Uterus (tissue), 4 donors: ENCODE results near the gene TTLL6. TPM values are rescaled to one million over a fixed set of nuclear protein-coding genes. Genes with fewer than 3 reads are reported as not detected.

Source experiments
- DNase-seq, 2 donors: peaks; one replicate each; pipeline ENCODE4 v3.0.0-alpha.2; 2019 to 2020
- H3K27ac ChIP-seq, 2 donors: fragments of 200-600 bp; sonication (generic); 1 replicate in 1 of 2; 2 replicates in 1 of 2; pipeline ENCODE4 v1.5.1; 2016 to 2018
- H3K27me3 ChIP-seq, 2 donors: fragments of 200-600 bp; sonication (generic); one replicate each; pipeline ENCODE4 v1.5.1; 2018 to 2019; ENCODE audit warnings: control low read depth in 1 of 2
- H3K36me3 ChIP-seq, 2 donors: fragments of 200-600 bp; sonication (generic); one replicate each; pipeline ENCODE4 v1.5.1; 2019; ENCODE audit warnings: control low read depth in 1 of 2
- H3K4me1 ChIP-seq, 2 donors: fragments of 200-600 bp; sonication (generic); one replicate each; pipeline ENCODE4 v1.5.1; 2018 to 2019; ENCODE audit warnings: control low read depth in 1 of 2
- H3K4me3 ChIP-seq, 2 donors: fragments of 200-600 bp; sonication (generic); 1 replicate in 1 of 2; 2 replicates in 1 of 2; pipeline ENCODE4 v1.5.1; 2018 to 2019; ENCODE audit warnings: mild to moderate bottlenecking in 1 of 2
- H3K9me3 ChIP-seq, 2 donors: fragments of 200-600 bp; sonication (generic); one replicate each; pipeline ENCODE4 v1.5.1; 2019; ENCODE audit warnings: control low read depth in 1 of 2
- POLR2A ChIP-seq, 2 donors: fragments of 450-650 bp; IDR thresholded peaks; one replicate each; pipeline ENCODE4 v1.6.1; 2016; ENCODE audit warnings: antibody characterized with exemption in 2 of 2, mild to moderate bottlenecking in 1 of 2, moderate library complexity in 1 of 2
- intact Hi-C: fragments of 100-400 bp; cut with DNase I; formaldehyde crosslinking; loops from one replicate; pipeline ENCODE4 v1.15.1; 2023; ENCODE audit warnings: low total_unique reads
- total RNA-seq, 4 donors: library from RNA; depleted of rRNA in 3 of 4; stranded (reverse); fragments of >200 nt in 3 of 4; gene quantifications; one replicate each; pipeline versions ENCODE4 v1.1.0 to v1.2.4, GENCODE V29; 2014 to 2023
- TF ChIP-seq, protein P1 (sequence below), 4 experiments: fragments of 200-600 bp in 2 of 4; fragments of 450-650 bp in 2 of 4; sonication (generic) in 2 of 4; IDR thresholded peaks; one replicate each; pipeline ENCODE4 v1.5.1; 2016 to 2019; ENCODE audit warnings: antibody characterized with exemption in 4 of 4, mild to moderate bottlenecking in 2 of 4, moderate library complexity in 1 of 4
- donor health status: DM: yes; HTN: yes; CAD: no.

Gene TTLL6
- total RNA-seq, 4 donors from 2014 or later, result 0.41 to 0.91 TPM; not detected in 2

DNA sequence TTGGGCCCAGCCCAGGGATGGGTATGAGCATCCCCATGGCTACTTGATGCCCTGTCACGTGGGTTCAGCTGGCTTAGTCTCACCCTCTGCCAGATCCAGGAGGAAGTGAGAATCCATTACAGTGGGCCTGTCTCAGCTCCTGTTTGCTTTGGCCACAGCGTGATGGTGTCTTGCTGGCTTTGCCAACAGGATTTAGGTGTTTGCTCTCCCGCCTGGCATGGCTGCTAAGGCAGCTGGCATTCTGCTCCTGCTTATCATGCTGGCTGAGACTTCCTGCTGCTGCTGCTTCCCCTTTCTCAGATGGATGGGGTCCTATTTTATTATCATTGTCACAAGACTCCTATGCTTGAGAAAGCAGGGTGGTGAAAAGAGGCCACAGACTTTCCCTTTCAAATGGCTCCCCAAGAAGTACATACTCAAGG lies 60.2 kb downstream of the TTLL6 start:
- TF ChIP-seq, protein P1, sequence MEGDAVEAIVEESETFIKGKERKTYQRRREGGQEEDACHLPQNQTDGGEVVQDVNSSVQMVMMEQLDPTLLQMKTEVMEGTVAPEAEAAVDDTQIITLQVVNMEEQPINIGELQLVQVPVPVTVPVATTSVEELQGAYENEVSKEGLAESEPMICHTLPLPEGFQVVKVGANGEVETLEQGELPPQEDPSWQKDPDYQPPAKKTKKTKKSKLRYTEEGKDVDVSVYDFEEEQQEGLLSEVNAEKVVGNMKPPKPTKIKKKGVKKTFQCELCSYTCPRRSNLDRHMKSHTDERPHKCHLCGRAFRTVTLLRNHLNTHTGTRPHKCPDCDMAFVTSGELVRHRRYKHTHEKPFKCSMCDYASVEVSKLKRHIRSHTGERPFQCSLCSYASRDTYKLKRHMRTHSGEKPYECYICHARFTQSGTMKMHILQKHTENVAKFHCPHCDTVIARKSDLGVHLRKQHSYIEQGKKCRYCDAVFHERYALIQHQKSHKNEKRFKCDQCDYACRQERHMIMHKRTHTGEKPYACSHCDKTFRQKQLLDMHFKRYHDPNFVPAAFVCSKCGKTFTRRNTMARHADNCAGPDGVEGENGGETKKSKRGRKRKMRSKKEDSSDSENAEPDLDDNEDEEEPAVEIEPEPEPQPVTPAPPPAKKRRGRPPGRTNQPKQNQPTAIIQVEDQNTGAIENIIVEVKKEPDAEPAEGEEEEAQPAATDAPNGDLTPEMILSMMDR (IDR thresholded peaks at IDR 0.05), result no peak
- no peak for TF ChIP-seq POLR2A (IDR thresholded peaks at IDR 0.05)
- Histone ChIP-seq H3K27ac (no peak overlapping the region), H3K36me3 (no peaks in the 10 kb centered on the region), H3K27me3 (peaks cover 4 to 50% of the 10 kb centered on the region in 2 donors), H3K9me3 (no peaks in the 10 kb centered on the region), H3K4me1 (peaks cover 0 to 9% of the 10 kb centered on the region in 2 donors), H3K4me3 (no peak overlapping the region)
- DNase-seq, result no peak
- intact Hi-C loops, result no loop called here

DNA sequence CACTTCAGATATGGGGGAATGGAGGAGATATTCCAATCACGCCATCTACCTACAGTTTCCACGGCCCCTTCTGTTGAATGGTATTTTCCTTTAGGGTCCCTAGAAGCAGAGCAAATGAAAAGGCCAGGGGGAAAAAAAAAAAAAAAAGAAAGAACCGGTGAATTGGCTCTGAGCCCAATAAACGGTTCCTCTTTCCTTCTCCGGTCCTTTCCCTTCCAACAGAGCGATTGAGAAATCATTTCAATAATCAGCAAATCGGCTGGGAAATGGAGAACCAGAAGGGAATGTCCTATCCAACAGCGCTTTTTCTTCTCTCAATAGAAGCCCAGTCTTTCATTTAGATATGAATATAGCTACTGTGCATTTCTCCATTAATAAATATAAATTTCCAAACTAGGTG lies 61.7 kb downstream of the TTLL6 start:
- H3K27ac ChIP-seq, result no peak overlapping the region
- peaks cover 0 to 9% of the 10 kb centered on the region in 2 donors for H3K4me1 ChIP-seq
- no peaks in the 10 kb centered on the region for H3K9me3 ChIP-seq
- intact Hi-C loops, result no loop called here
- H3K27me3 ChIP-seq, result peaks cover 4 to 64% of the 10 kb centered on the region in 2 donors
- TF ChIP-seq POLR2A (IDR thresholded peaks at IDR 0.05), result no peak
- TF ChIP-seq, protein P1 (IDR thresholded peaks at IDR 0.05), result no peak
- no peaks in the 10 kb centered on the region for H3K36me3 ChIP-seq
- DNase-seq, result no peak
- no peak overlapping the region for H3K4me3 ChIP-seq

DNA sequence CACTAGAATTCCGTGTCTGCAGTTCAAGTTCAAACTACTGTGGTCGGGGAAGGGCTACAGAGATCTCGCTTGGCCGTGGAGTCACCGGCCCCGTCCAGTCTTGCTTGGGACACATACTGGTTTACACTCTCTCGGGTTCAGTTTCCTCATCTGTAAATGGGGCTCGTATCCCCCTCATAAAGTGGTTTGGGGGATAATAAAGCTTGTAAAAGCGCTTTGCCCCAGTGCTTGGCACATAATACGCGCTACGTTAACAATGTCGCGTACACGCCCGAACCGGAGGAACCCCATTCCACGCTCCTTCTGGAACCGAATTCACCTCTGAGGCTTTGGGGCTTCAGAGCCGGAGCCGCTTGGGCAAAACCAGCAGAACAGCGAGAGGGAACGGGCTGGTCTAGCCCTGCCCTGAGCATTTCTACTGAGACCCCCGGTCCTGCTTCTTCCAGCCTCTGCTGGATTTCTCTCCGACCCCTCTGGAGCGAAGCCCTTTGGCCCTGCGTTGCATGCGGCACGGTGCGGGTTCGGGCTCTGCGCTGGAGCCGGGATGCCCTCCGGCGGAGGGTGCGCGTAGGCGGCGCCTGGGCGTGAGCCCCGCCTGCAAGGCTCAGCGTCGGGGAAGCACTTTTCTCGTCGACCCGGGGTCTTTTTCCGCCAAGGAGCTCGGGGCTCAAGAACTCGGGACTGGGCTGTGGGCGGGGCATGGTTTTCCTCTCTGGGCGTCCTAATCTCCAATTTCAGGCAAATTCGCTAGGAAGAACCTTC lies 62.3 kb downstream of the TTLL6 start:
- TF ChIP-seq, protein P1 (IDR thresholded peaks at IDR 0.05), result no peak
- intact Hi-C loops, result no loop called here

DNA sequence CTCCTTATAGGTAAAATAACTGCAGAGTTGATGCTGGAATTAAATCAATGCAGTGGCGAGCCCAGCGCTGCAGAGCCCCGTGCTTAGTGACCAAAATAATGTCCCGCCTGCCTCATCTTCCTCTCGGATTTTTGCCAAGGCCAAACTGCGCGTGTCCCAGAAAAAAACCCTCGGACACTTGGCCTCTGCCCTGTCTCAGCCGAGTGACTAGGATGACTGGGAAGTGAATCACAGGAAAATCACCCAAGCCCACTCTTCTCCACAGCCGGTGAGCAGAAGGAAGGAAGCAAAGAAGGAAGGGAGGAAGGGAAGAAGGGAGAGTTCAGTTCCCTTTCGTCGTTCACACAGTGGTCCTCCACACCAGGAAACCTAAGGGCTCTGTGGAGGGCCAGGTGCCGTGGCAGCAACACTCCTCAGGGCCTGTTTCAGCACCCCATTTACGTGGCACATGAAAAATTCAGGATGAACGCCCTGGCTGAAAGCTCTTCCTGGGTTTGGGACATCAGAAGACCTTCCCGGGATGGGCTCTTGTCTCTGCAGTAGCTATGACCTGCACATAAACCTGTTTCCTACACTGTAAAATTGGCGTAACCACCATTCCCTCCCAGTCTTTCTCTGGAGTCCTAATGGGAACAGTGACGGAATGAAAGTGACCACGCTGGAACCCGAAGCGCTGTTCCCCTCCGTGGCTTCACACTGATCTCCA lies 63.1 kb downstream of the TTLL6 start:
- Histone ChIP-seq H3K27me3 (peaks cover 15 to 69% of the 10 kb centered on the region in 2 donors), H3K4me3 (no peak overlapping the region)
- TF ChIP-seq, protein P1 (IDR thresholded peaks at IDR 0.05), result no peak
- no peak for TF ChIP-seq POLR2A (IDR thresholded peaks at IDR 0.05)

More for the DNA sequence above, 62.3 kb downstream of the TTLL6 start:
- Histone ChIP-seq H3K27ac (no peak overlapping the region), H3K9me3 (no peaks in the 10 kb centered on the region), H3K27me3 (peaks cover 8 to 69% of the 10 kb centered on the region in 2 donors), H3K4me3 (no peak overlapping the region), H3K36me3 (no peaks in the 10 kb centered on the region), H3K4me1 (peaks cover 0 to 9% of the 10 kb centered on the region in 2 donors)
- no peak for DNase-seq

More for the DNA sequence above, 63.1 kb downstream of the TTLL6 start:
- Histone ChIP-seq H3K4me1 (peaks cover 0 to 9% of the 10 kb centered on the region in 2 donors), H3K36me3 (no peaks in the 10 kb centered on the region), H3K27ac (no peak overlapping the region), H3K9me3 (no peaks in the 10 kb centered on the region)
- intact Hi-C loops, result no loop called here
- DNase-seq, result no peak
